ENCODE results near the gene SENP2.

DNA sequence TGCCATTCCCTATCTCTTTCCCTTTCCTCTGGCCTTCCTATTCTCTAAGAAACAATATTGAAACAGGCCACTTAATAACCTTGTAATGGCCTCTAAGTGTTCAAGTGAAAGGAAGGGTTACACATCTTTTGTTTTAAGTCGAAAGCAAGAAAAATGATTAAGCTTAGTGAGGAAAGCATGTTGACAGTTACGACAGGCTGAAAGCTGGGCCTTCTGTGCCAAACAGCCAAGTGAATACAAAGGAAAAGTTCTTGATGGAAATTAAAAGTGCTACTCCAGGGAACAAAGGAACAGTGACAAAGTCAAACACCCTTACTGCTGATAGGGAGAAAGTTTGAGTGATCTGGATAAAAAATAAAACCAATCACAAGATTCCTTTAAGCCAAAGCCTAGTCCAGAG, 54.2 kb downstream of the SENP2 start:
- TF ChIP-seq TAF1 (IDR thresholded peaks at IDR 0.05; ENCODE audit: borderline replicate concordance, low read depth, low read length) (no peak), POLR2A (IDR thresholded peaks at IDR 0.05; ENCODE audit: low read depth, low read length) (no peak), POLR2AphosphoS5 (IDR thresholded peaks at IDR 0.05; ENCODE audit: low read depth, low read length) (no peak)
